Measurements from ENCODE around the gene VEPH1. TPM values are rescaled to one million over a fixed set of nuclear protein-coding genes. Genes with fewer than 3 reads are reported as not detected.
A peak's percentile ranks its signal among the peaks of the same experiment; 100 is the strongest.

VEPH1 gene
- polyA plus RNA-seq, 1 donor (not counting 4 experiments of a cell fraction or from before 2014, with no cell fraction given) = 0.21 TPM

DNA sequence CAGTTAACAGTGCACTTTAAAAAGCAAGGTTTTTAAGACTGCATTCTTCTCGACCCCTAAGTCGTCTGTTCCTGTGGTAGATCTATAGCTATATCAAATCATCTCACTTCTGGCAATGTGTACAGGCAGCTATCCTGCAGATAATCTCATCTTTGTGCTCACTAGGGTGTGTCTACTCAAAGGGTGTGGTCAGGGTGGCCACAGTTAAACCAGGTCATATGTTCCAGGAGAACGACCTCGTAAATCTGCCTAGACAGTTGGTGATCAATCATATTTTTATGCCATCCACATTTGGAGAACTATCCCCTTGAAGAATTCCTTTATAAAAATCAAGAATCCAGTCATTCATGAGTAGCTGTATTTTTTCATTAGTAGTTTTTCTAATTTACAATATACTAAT lies 3.0 kb downstream of the VEPH1 start:
- no peak for TF ChIP-seq EZH2 (IDR thresholded peaks at IDR 0.05; ENCODE audit: low read length)
- TF ChIP-seq, protein P1, sequence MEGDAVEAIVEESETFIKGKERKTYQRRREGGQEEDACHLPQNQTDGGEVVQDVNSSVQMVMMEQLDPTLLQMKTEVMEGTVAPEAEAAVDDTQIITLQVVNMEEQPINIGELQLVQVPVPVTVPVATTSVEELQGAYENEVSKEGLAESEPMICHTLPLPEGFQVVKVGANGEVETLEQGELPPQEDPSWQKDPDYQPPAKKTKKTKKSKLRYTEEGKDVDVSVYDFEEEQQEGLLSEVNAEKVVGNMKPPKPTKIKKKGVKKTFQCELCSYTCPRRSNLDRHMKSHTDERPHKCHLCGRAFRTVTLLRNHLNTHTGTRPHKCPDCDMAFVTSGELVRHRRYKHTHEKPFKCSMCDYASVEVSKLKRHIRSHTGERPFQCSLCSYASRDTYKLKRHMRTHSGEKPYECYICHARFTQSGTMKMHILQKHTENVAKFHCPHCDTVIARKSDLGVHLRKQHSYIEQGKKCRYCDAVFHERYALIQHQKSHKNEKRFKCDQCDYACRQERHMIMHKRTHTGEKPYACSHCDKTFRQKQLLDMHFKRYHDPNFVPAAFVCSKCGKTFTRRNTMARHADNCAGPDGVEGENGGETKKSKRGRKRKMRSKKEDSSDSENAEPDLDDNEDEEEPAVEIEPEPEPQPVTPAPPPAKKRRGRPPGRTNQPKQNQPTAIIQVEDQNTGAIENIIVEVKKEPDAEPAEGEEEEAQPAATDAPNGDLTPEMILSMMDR (optimal IDR thresholded peaks at IDR 0.05 in 1 of 3, IDR thresholded peaks at IDR 0.05 in 1 of 3, conservative IDR thresholded peaks at IDR 0.05 in 1 of 3; ENCODE audit: extremely low read depth in 1 of 3, insufficient read depth in 2 of 3, low read length in 3 of 3) = no peak
- Histone ChIP-seq H3K4me2 (ENCODE audit: control insufficient read depth, extremely low read depth, insufficient read depth, low read depth, low read length) (no peak overlapping the region), H3K9ac (ENCODE audit: control insufficient read depth, extremely low read depth, insufficient read depth, low read length) (no peak overlapping the region), H3K27me3 (ENCODE audit: control insufficient read depth, extremely low read depth, insufficient read depth, low read length) (no peaks in the 10 kb centered on the region), H3K9me3 (ENCODE audit: control insufficient read depth, low read depth, low read length) (no peaks in the 10 kb centered on the region), H4K20me1 (ENCODE audit: control insufficient read depth, extremely low read depth, insufficient read depth, low read length) (no peaks in the 10 kb centered on the region), H3K27ac (ENCODE audit: control insufficient read depth, insufficient read depth, low read length) (no peak overlapping the region), H3K4me3 (ENCODE audit: control insufficient read depth in 2 of 3, extremely low read depth in 1 of 3, insufficient read depth in 2 of 3, low read depth in 1 of 3, low read length in 3 of 3) (no peak overlapping the region), H3K79me2 (ENCODE audit: control insufficient read depth, insufficient read depth, low read length) (no peaks in the 10 kb centered on the region), H3K36me3 (ENCODE audit: control insufficient read depth in 2 of 2, extremely low read depth in 1 of 2, insufficient read depth in 2 of 2, low read length in 2 of 2) (no peaks in the 10 kb centered on the region), H3K9me1 (ENCODE audit: control insufficient read depth, extremely low read depth, insufficient read depth, low read length) (no peaks in the 10 kb centered on the region), H3K4me1 (ENCODE audit: control insufficient read depth, extremely low read depth, insufficient read depth, low read length) (peaks cover 16% of the 10 kb centered on the region), H2AFZ (ENCODE audit: control insufficient read depth, low read length) (no peak overlapping the region)
- FAIRE-seq (no peak), DNase-seq (ENCODE audit: low read depth, low spot score) (no peak)
- dilution Hi-C loops (cut with MboI; ENCODE audit: extremely low pct_ligation_motif_present, low sequenced_read_pairs) = no loop called here

DNA sequence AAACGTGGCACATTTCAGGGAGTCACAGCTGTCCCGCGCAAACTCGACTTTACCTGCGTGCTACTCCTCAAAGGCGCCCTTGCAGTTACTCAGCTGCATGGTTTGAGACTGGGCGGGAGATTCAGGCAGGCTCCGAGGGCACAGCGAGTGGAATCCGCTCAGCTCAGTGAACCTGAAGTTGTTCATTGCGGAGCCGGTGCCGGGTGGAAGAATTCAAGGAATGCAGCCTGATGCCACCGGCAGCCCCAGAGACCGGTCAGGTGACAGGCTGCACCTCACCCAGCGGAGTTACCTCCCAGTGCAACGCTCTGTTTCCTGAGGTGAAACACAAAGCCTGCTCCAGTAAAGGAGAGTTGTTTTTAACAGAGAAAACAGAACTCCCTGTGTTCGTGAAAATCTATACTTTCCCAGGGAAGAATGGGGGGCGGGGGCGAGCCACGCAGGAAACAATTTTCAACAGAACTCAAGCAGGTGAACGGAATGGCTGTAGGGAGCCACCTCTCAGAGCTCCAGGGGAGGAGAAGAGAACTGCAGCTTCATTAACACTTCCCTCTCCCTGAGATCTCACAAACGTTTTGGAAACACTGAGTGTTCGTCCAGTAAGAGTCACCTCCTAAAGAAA lies 3.8 kb downstream of the VEPH1 start:
- TF ChIP-seq EZH2 (IDR thresholded peaks at IDR 0.05; ENCODE audit: low read length) = no peak
- TF ChIP-seq, protein P1 (optimal IDR thresholded peaks at IDR 0.05 in 1 of 3, IDR thresholded peaks at IDR 0.05 in 1 of 3, conservative IDR thresholded peaks at IDR 0.05 in 1 of 3; ENCODE audit: extremely low read depth in 1 of 3, insufficient read depth in 2 of 3, low read length in 3 of 3) = no peak
- H3K27me3 ChIP-seq (ENCODE audit: control insufficient read depth, extremely low read depth, insufficient read depth, low read length) = no peaks in the 10 kb centered on the region
- no peak overlapping the region for H3K27ac ChIP-seq (ENCODE audit: control insufficient read depth, insufficient read depth, low read length)
- dilution Hi-C loops (cut with MboI; ENCODE audit: extremely low pct_ligation_motif_present, low sequenced_read_pairs) = loop anchor here (25.0 kb wide), 1 partner anchor 287 kb away; no protein-coding TSS in a partner anchor
- H3K9ac ChIP-seq (ENCODE audit: control insufficient read depth, extremely low read depth, insufficient read depth, low read length) = no peak overlapping the region
- no peaks in the 10 kb centered on the region for H3K9me1 ChIP-seq (ENCODE audit: control insufficient read depth, extremely low read depth, insufficient read depth, low read length)
- peak overlapping the region; percentile 79 for H2AFZ ChIP-seq (ENCODE audit: control insufficient read depth, low read length)
- H4K20me1 ChIP-seq (ENCODE audit: control insufficient read depth, extremely low read depth, insufficient read depth, low read length) = no peaks in the 10 kb centered on the region
- H3K4me1 ChIP-seq (ENCODE audit: control insufficient read depth, extremely low read depth, insufficient read depth, low read length) = peaks cover 16% of the 10 kb centered on the region
- peak; percentile 64 for FAIRE-seq
- H3K79me2 ChIP-seq (ENCODE audit: control insufficient read depth, insufficient read depth, low read length) = no peaks in the 10 kb centered on the region
- DNase-seq (ENCODE audit: low read depth, low spot score) = peak; percentile 17
- no peaks in the 10 kb centered on the region for H3K36me3 ChIP-seq (ENCODE audit: control insufficient read depth in 2 of 2, extremely low read depth in 1 of 2, insufficient read depth in 2 of 2, low read length in 2 of 2)
- peak overlapping the region; percentile 84 for H3K4me2 ChIP-seq (ENCODE audit: control insufficient read depth, extremely low read depth, insufficient read depth, low read depth, low read length)
- H3K9me3 ChIP-seq (ENCODE audit: control insufficient read depth, low read depth, low read length) = no peaks in the 10 kb centered on the region
- peak overlapping the region; percentile 20 to 62 (median 51) for H3K4me3 ChIP-seq (ENCODE audit: control insufficient read depth in 2 of 3, extremely low read depth in 1 of 3, insufficient read depth in 2 of 3, low read depth in 1 of 3, low read length in 3 of 3)
